Central memory CD8-positive, alpha-beta T cell (primary cell): ENCODE data around the gene UPP1.

ENCODE experiments used
- ATAC-seq: fragments of 150-1000 bp; cut with Tn5 transposase; replicated peaks from 2 replicates; pipeline ENCODE4 v1.10.0; 2022; ENCODE audit warnings: mild to moderate bottlenecking, moderate FRiP score, moderate number of reproducible peaks; ENCODE audit not compliant: poor library complexity, severe bottlenecking; ENCODE audit errors: extremely low read depth
- DNase-seq, 2 donors: peaks; one replicate each; pipeline ENCODE4 v3.0.0; 2021; ENCODE audit warnings: low spot score in 2 of 2
- H3K27ac Mint-ChIP-seq: one replicate; pipeline ENCODE4 v1.8.0; 2022; ENCODE audit warnings: low read depth, mild to moderate bottlenecking, moderate library complexity, mixed read lengths
- H3K27me3 Mint-ChIP-seq: one replicate; pipeline ENCODE4 v1.8.0; 2022; ENCODE audit warnings: mixed read lengths
- H3K36me3 Mint-ChIP-seq: one replicate; pipeline ENCODE4 v1.8.0; 2022; ENCODE audit warnings: mild to moderate bottlenecking, moderate library complexity, mixed read lengths; ENCODE audit not compliant: insufficient read depth
- H3K4me1 Mint-ChIP-seq: one replicate; pipeline ENCODE4 v1.8.0; 2022; ENCODE audit warnings: mixed read lengths
- H3K4me3 Mint-ChIP-seq: one replicate; pipeline ENCODE4 v1.8.0; 2022; ENCODE audit warnings: mild to moderate bottlenecking, moderate library complexity, mixed read lengths
- H3K9me3 Mint-ChIP-seq: one replicate; pipeline ENCODE4 v1.8.0; 2022; ENCODE audit warnings: mixed read lengths

Gene UPP1

GRCh38 chr7:48090095-48090805, 1.2 kb downstream of the UPP1 start:
- no peaks in the 10 kb centered on the region for H3K9me3 Mint-ChIP-seq
- peak overlapping the region; percentile 98 for H3K27ac Mint-ChIP-seq
- H3K36me3 Mint-ChIP-seq = peaks cover 61% of the 10 kb centered on the region
- peak overlapping the region; percentile 89 for H3K4me3 Mint-ChIP-seq
- DNase-seq = no peak
- H3K27me3 Mint-ChIP-seq = no peaks in the 10 kb centered on the region
- no peak for ATAC-seq
- H3K4me1 Mint-ChIP-seq = peaks cover 78% of the 10 kb centered on the region

- DNase-seq = no peak
- peak overlapping the region; percentile 98 for H3K27ac Mint-ChIP-seq
- no peaks in the 10 kb centered on the region for H3K9me3 Mint-ChIP-seq
- no peak for ATAC-seq
- H3K27me3 Mint-ChIP-seq = no peaks in the 10 kb centered on the region
- H3K36me3 Mint-ChIP-seq = peaks cover 65% of the 10 kb centered on the region
- H3K4me3 Mint-ChIP-seq = peak overlapping the region; percentile 89
- peaks cover 78% of the 10 kb centered on the region for H3K4me1 Mint-ChIP-seq
Measured at GRCh38 chr7:48091506-48092433, 2.7 kb downstream of the UPP1 start.

GRCh38 chr7:48094861-48095293, 5.8 kb downstream of the UPP1 start:
- DNase-seq (no peak), ATAC-seq (no peak)
- Mint-ChIP-seq H3K27ac (peak overlapping the region; percentile 86), H3K36me3 (peaks cover 58% of the 10 kb centered on the region), H3K27me3 (no peaks in the 10 kb centered on the region), H3K4me1 (peaks cover 94% of the 10 kb centered on the region), H3K9me3 (no peaks in the 10 kb centered on the region), H3K4me3 (no peak overlapping the region)

- ATAC-seq (no peak), DNase-seq (no peak)
- H3K27me3 Mint-ChIP-seq = no peaks in the 10 kb centered on the region
- peak overlapping the region; percentile 41 for H3K4me3 Mint-ChIP-seq
- no peaks in the 10 kb centered on the region for H3K9me3 Mint-ChIP-seq
- peaks cover 84% of the 10 kb centered on the region for H3K4me1 Mint-ChIP-seq
- peaks cover 57% of the 10 kb centered on the region for H3K36me3 Mint-ChIP-seq
- H3K27ac Mint-ChIP-seq = peak overlapping the region; percentile 86
Measured at GRCh38 chr7:48096273-48096672, 7.2 kb downstream of the UPP1 start.

- Mint-ChIP-seq H3K36me3 (peaks cover 59% of the 10 kb centered on the region), H3K27ac (peak overlapping the region; percentile 86), H3K27me3 (no peaks in the 10 kb centered on the region), H3K9me3 (no peaks in the 10 kb centered on the region), H3K4me3 (peak overlapping the region; percentile 41), H3K4me1 (peaks cover 80% of the 10 kb centered on the region)
- no peak for DNase-seq
- peak; percentile 60 for ATAC-seq
Measured at GRCh38 chr7:48097521-48098231, 8.6 kb downstream of the UPP1 start.

GRCh38 chr7:48098846-48099245, 9.8 kb downstream of the UPP1 start:
- Mint-ChIP-seq H3K4me3 (peak overlapping the region; percentile 41), H3K27ac (peak overlapping the region; percentile 86), H3K9me3 (no peaks in the 10 kb centered on the region), H3K27me3 (no peaks in the 10 kb centered on the region), H3K4me1 (peaks cover 72% of the 10 kb centered on the region), H3K36me3 (peaks cover 54% of the 10 kb centered on the region)
- DNase-seq (no peak), ATAC-seq (no peak)

GRCh38 chr7:48099781-48100180, 10.7 kb downstream of the UPP1 start:
- Mint-ChIP-seq H3K27me3 (no peaks in the 10 kb centered on the region), H3K27ac (peak overlapping the region; percentile 86), H3K4me3 (peak overlapping the region; percentile 41), H3K9me3 (no peaks in the 10 kb centered on the region), H3K36me3 (peaks cover 55% of the 10 kb centered on the region), H3K4me1 (peaks cover 66% of the 10 kb centered on the region)
- DNase-seq (no peak), ATAC-seq (no peak)

- no peak for ATAC-seq
- Mint-ChIP-seq H3K36me3 (peaks cover 65% of the 10 kb centered on the region), H3K4me3 (no peak overlapping the region), H3K4me1 (peaks cover 55% of the 10 kb centered on the region), H3K27me3 (no peaks in the 10 kb centered on the region), H3K9me3 (no peaks in the 10 kb centered on the region), H3K27ac (peak overlapping the region; percentile 57)
- DNase-seq = no peak
Measured at GRCh38 chr7:48101352-48101751, 12.3 kb downstream of the UPP1 start.

GRCh38 chr7:48101968-48102367, 12.9 kb downstream of the UPP1 start:
- DNase-seq = no peak
- Mint-ChIP-seq H3K27ac (peak overlapping the region; percentile 88), H3K9me3 (no peaks in the 10 kb centered on the region), H3K4me3 (no peak overlapping the region), H3K36me3 (peaks cover 69% of the 10 kb centered on the region), H3K27me3 (no peaks in the 10 kb centered on the region), H3K4me1 (peaks cover 49% of the 10 kb centered on the region)
- ATAC-seq = no peak

- peaks cover 43% of the 10 kb centered on the region for H3K4me1 Mint-ChIP-seq
- peaks cover 72% of the 10 kb centered on the region for H3K36me3 Mint-ChIP-seq
Measured at GRCh38 chr7:48102530-48102929, 13.5 kb downstream of the UPP1 start.

GRCh38 chr7:48105045-48105444, 16.0 kb downstream of the UPP1 start:
- H3K4me1 Mint-ChIP-seq = peaks cover 27% of the 10 kb centered on the region
- H3K9me3 Mint-ChIP-seq = no peaks in the 10 kb centered on the region
- peaks cover 73% of the 10 kb centered on the region for H3K36me3 Mint-ChIP-seq
- ATAC-seq = no peak
- H3K4me3 Mint-ChIP-seq = no peak overlapping the region
- DNase-seq = no peak
- H3K27me3 Mint-ChIP-seq = no peaks in the 10 kb centered on the region
- peak overlapping the region; percentile 35 for H3K27ac Mint-ChIP-seq

More at GRCh38 chr7:48102530-48102929, 13.5 kb downstream of the UPP1 start:
- Mint-ChIP-seq H3K9me3 (no peaks in the 10 kb centered on the region), H3K27ac (peak overlapping the region; percentile 88), H3K27me3 (no peaks in the 10 kb centered on the region), H3K4me3 (no peak overlapping the region)
- DNase-seq (no peak), ATAC-seq (no peak)

GRCh38 chr7:48106906-48107659, 18.0 kb downstream of the UPP1 start:
- H3K9me3 Mint-ChIP-seq = no peaks in the 10 kb centered on the region
- H3K4me3 Mint-ChIP-seq = no peak overlapping the region
- DNase-seq = no peak

More at GRCh38 chr7:48106906-48107659, 18.0 kb downstream of the UPP1 start:
- H3K27me3 Mint-ChIP-seq = no peaks in the 10 kb centered on the region
- peaks cover 29% of the 10 kb centered on the region for H3K4me1 Mint-ChIP-seq
- H3K27ac Mint-ChIP-seq = peak overlapping the region; percentile 55
- peaks cover 60% of the 10 kb centered on the region for H3K36me3 Mint-ChIP-seq
- ATAC-seq = no peak
